ENCODE measurements around the gene CLDN6. TPM values are rescaled to one million over a fixed set of nuclear protein-coding genes. Genes with fewer than 3 reads are reported as not detected.

The CLDN6 gene
- total and polyA plus RNA-seq, 2 of the 13 experiments (the other 11 are each of a cell fraction or from before 2014, with no cell fraction given): 5.9 to 7.6 TPM

DNA sequence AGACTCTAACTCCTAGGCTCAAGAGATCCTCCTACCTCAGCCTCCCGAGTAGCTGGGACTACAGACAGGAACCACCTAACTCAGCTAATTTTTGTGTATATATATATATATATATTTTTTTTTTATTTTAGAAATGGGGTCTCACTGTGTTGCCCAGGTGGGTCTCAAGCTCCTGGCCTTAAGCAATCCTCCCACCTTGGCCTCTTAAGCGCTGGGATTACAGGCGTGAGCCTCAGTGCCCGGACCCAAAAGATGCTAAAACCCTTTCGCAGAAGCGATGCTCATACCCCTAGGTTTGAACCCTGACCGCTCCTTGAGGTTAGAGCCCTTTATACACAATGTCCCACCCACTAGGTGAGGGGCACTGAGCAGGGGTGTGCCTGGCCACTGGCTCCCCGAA, 7.5 kb downstream of the CLDN6 start:
- no peak overlapping the region for H2AFZ ChIP-seq (ENCODE audit: low read length)
- TF ChIP-seq ZFP82 (CRISPR knock-in tag; IDR thresholded peaks at IDR 0.05; ENCODE audit: borderline replicate concordance) (no peak), HIVEP1 (CRISPR knock-in tag; IDR thresholded peaks at IDR 0.05) (no peak), ZNF234 (CRISPR knock-in tag; conservative IDR thresholded peaks at IDR 0.05) (no peak), ZNF225 (CRISPR knock-in tag; IDR thresholded peaks at IDR 0.05) (no peak), RFX3 (CRISPR knock-in tag; IDR thresholded peaks at IDR 0.05) (no peak), KLF13 (CRISPR knock-in tag; IDR thresholded peaks at IDR 0.05) (no peak), RXRA (CRISPR knock-in tag; IDR thresholded peaks at IDR 0.05) (no peak), HDAC1 (CRISPR knock-in tag; IDR thresholded peaks at IDR 0.05) (no peak), ZNF781 (CRISPR knock-in tag; IDR thresholded peaks at IDR 0.05; ENCODE audit: borderline replicate concordance, not compliant biosample characterization) (no peak), CBX2 (IDR thresholded peaks at IDR 0.05; ENCODE audit: low read depth, low read length) (no peak), CBX2 (CRISPR knock-in tag; IDR thresholded peaks at IDR 0.05; ENCODE audit: low read depth) (no peak), MTF2 (CRISPR knock-in tag; IDR thresholded peaks at IDR 0.05; ENCODE audit: borderline replicate concordance) (no peak), NR2C2 (CRISPR knock-in tag; IDR thresholded peaks at IDR 0.05; ENCODE audit: borderline replicate concordance) (no peak), ZMYM2 (CRISPR knock-in tag; IDR thresholded peaks at IDR 0.05) (no peak)
- TF ChIP-seq, protein P1, sequence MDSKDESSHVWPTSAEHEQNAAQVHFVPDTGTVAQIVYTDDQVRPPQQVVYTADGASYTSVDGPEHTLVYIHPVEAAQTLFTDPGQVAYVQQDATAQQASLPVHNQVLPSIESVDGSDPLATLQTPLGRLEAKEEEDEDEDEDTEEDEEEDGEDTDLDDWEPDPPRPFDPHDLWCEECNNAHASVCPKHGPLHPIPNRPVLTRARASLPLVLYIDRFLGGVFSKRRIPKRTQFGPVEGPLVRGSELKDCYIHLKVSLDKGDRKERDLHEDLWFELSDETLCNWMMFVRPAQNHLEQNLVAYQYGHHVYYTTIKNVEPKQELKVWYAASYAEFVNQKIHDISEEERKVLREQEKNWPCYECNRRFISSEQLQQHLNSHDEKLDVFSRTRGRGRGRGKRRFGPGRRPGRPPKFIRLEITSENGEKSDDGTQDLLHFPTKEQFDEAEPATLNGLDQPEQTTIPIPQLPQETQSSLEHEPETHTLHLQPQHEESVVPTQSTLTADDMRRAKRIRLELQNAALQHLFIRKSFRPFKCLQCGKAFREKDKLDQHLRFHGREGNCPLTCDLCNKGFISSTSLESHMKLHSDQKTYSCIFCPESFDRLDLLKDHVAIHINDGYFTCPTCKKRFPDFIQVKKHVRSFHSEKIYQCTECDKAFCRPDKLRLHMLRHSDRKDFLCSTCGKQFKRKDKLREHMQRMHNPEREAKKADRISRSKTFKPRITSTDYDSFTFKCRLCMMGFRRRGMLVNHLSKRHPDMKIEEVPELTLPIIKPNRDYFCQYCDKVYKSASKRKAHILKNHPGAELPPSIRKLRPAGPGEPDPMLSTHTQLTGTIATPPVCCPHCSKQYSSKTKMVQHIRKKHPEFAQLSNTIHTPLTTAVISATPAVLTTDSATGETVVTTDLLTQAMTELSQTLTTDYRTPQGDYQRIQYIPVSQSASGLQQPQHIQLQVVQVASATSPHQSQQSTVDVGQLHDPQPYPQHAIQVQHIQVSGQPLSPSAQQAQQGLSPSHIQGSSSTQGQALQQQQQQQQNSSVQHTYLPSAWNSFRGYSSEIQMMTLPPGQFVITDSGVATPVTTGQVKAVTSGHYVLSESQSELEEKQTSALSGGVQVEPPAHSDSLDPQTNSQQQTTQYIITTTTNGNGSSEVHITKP (CRISPR knock-in tag; IDR thresholded peaks at IDR 0.05; ENCODE audit: low read depth): no peak
- TF ChIP-seq, protein P2, sequence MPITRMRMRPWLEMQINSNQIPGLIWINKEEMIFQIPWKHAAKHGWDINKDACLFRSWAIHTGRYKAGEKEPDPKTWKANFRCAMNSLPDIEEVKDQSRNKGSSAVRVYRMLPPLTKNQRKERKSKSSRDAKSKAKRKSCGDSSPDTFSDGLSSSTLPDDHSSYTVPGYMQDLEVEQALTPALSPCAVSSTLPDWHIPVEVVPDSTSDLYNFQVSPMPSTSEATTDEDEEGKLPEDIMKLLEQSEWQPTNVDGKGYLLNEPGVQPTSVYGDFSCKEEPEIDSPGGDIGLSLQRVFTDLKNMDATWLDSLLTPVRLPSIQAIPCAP (CRISPR knock-in tag; IDR thresholded peaks at IDR 0.05; ENCODE audit: low read depth): no peak
- TF ChIP-seq, protein P3, sequence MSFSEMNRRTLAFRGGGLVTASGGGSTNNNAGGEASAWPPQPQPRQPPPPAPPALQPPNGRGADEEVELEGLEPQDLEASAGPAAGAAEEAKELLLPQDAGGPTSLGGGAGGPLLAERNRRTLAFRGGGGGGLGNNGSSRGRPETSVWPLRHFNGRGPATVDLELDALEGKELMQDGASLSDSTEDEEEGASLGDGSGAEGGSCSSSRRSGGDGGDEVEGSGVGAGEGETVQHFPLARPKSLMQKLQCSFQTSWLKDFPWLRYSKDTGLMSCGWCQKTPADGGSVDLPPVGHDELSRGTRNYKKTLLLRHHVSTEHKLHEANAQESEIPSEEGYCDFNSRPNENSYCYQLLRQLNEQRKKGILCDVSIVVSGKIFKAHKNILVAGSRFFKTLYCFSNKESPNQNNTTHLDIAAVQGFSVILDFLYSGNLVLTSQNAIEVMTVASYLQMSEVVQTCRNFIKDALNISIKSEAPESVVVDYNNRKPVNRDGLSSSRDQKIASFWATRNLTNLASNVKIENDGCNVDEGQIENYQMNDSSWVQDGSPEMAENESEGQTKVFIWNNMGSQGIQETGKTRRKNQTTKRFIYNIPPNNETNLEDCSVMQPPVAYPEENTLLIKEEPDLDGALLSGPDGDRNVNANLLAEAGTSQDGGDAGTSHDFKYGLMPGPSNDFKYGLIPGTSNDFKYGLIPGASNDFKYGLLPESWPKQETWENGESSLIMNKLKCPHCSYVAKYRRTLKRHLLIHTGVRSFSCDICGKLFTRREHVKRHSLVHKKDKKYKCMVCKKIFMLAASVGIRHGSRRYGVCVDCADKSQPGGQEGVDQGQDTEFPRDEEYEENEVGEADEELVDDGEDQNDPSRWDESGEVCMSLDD (CRISPR knock-in tag; IDR thresholded peaks at IDR 0.05; ENCODE audit: borderline replicate concordance): no peak
- TF ChIP-seq, protein P4, sequence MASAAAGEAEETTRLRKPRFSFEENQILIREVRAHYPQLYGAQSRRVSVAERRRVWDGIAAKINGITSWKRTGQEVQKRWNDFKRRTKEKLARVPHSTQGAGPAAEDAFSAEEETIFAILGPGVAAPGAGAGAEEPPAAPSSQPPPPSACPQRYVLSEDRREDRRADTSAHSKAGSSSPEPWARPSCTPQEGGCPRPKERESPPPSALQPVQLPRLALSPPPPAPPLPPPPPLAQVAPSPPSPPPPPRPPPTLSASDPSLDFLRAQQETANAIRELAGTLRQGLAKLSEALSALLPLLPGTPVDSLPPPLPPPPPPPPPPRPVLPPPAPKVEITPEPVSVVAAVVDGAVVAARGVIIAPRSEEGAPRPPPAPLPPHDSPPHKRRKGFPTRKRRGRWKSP (CRISPR knock-in tag; IDR thresholded peaks at IDR 0.05): no peak
- no peaks in the 10 kb centered on the region for H4K20me1 ChIP-seq (ENCODE audit: insufficient read depth, low read length)
- H3K4me3 ChIP-seq (replicated peaks in 1 of 3; ENCODE audit: insufficient read depth in 1 of 3, low read depth in 2 of 3, low read length in 3 of 3): no peak overlapping the region
- no TSS peak for BruUV-seq (replicated peaks)
- peaks cover 99% of the 10 kb centered on the region for H3K4me1 ChIP-seq (ENCODE audit: insufficient read depth, low read length)
- no peak overlapping the region for H3K9ac ChIP-seq (ENCODE audit: insufficient read depth, low read depth, low read length)
- no peaks in the 10 kb centered on the region for H3K79me2 ChIP-seq (ENCODE audit: insufficient read depth, low read length)
- H3K4me2 ChIP-seq (ENCODE audit: low read depth, low read length): peak overlapping the region; percentile 88
- no peaks in the 10 kb centered on the region for H3K36me3 ChIP-seq (replicated peaks in 1 of 2; ENCODE audit: control insufficient read depth in 1 of 2, insufficient read depth in 2 of 2, low read length in 2 of 2)
- peaks cover 7 to 22% of the 10 kb centered on the region in 2 experiments; a peak in 4 of 5 replicates for H3K27me3 ChIP-seq (ENCODE audit: control insufficient read depth in 1 of 2, insufficient read depth in 2 of 2, low read length in 2 of 2)
- intact Hi-C loops (cut with micrococcal nuclease; ENCODE audit: unreplicated experiment): no loop called here
- H3K9me3 ChIP-seq (ENCODE audit: low read length): no peaks in the 10 kb centered on the region
- H3K27ac ChIP-seq (ENCODE audit: extremely low read length, insufficient read depth, low read length): no peak overlapping the region
- ATAC-seq: no peak
- ChIA-PET POLR2A (interaction anchor here (0.8 to 14.2 kb wide), 6 partner anchors 12 to 124 kb away, joined by 3 to 750 read pairs (median 4); partner anchors contain the start of genes CLDN6, HCFC1R1, THOC6 and TNFRSF12A), CTCF (ENCODE audit: low intra/inter-chr PET ratio, low total read pairs) (no interaction called here)
- no peak for DNase-seq (ENCODE audit: low spot score)
- FAIRE-seq: no peak
- WGBS (ENCODE audit: low lambda C conversion rate): 69% methylated on average over 7 of the region's 8 CpGs
- in situ Hi-C loops (cut with HindIII; ENCODE audit: extremely low pct_ligation_motif_present, low pct_unique_long_range_greater_than_20kb): no loop called here
